Prostate gland (tissue), 2 donors: ENCODE data around the gene BCKDK. TPM values are rescaled to one million over a fixed set of nuclear protein-coding genes. Genes with fewer than 3 reads are reported as not detected.
"Not testable (repeated sequence)": the region's sequence is repeated elsewhere in the genome, so short reads cannot be mapped to it uniquely, and the experiment has no call there.

Source experiments
- DNase-seq: peaks from one replicate; pipeline ENCODE4 v3.0.0-alpha.2; 2019; ENCODE audit warnings: low spot score
- H3K27ac ChIP-seq, 2 donors: fragments of 200-600 bp; sonication (generic); 2 replicates each; pipeline ENCODE4 v1.5.1; 2017 to 2019
- H3K27me3 ChIP-seq: fragments of 200-600 bp; sonication (generic); replicated peaks from 2 replicates; pipeline ENCODE4 v1.5.1; 2019; ENCODE audit not compliant: insufficient read depth
- H3K36me3 ChIP-seq, 2 donors: fragments of 200-600 bp; sonication (generic); 1 replicate in 1 of 2; 2 replicates in 1 of 2; pipeline versions ENCODE4 v1.5.1 to v1.8.1; 2017 to 2019
- H3K4me1 ChIP-seq: fragments of 200-600 bp; sonication (generic); replicated peaks from 2 replicates; pipeline ENCODE4 v1.5.1; 2019
- H3K4me3 ChIP-seq, 2 donors: fragments of 200-600 bp; sonication (generic); 2 replicates each; pipeline ENCODE4 v1.5.1; 2017 to 2019
- H3K9me3 ChIP-seq: fragments of 200-600 bp; sonication (generic); 2 replicates; pipeline ENCODE4 v1.5.1; 2017
- CTCF ChIP-seq, 4 experiments: fragments of 200-600 bp in 2 of 4; fragments of 450-650 bp in 2 of 4; sonication (generic) in 2 of 4; IDR thresholded peaks; 1 replicate in 3 of 4; 2 replicates in 1 of 4; pipeline ENCODE4 v1.5.1; 2016 to 2019; ENCODE audit warnings: antibody characterized with exemption in 4 of 4, mild to moderate bottlenecking in 2 of 4, moderate library complexity in 2 of 4
- POLR2A ChIP-seq: fragments of 450-650 bp; IDR thresholded peaks from one replicate; pipeline ENCODE4 v1.6.1; 2016; ENCODE audit warnings: antibody characterized with exemption, mild to moderate bottlenecking
- POLR2AphosphoS5 ChIP-seq: sonication (generic); formaldehyde crosslinking; IDR thresholded peaks from one replicate; pipeline ENCODE4 v1.6.1; 2017; ENCODE audit warnings: antibody characterized with exemption
- WGBS: methylation state at CpG from one replicate; pipeline ENCODE4 v1.1.5; 2018; 5-methylcytosine and 5-hydroxymethylcytosine counted together
- intact Hi-C: fragments of 100-400 bp; cut with DNase I; formaldehyde crosslinking; loops from one replicate; pipeline ENCODE4 v1.14.2; 2022
- total RNA-seq, 2 donors: library from RNA; depleted of rRNA; stranded (reverse); fragments of >200 nt; gene quantifications; one replicate each; pipeline ENCODE4 v1.1.0, GENCODE V29; 2016

Gene BCKDK
- total RNA-seq, 2 donors from 2014 or later: 78.5 to 80.6 TPM

DNA sequence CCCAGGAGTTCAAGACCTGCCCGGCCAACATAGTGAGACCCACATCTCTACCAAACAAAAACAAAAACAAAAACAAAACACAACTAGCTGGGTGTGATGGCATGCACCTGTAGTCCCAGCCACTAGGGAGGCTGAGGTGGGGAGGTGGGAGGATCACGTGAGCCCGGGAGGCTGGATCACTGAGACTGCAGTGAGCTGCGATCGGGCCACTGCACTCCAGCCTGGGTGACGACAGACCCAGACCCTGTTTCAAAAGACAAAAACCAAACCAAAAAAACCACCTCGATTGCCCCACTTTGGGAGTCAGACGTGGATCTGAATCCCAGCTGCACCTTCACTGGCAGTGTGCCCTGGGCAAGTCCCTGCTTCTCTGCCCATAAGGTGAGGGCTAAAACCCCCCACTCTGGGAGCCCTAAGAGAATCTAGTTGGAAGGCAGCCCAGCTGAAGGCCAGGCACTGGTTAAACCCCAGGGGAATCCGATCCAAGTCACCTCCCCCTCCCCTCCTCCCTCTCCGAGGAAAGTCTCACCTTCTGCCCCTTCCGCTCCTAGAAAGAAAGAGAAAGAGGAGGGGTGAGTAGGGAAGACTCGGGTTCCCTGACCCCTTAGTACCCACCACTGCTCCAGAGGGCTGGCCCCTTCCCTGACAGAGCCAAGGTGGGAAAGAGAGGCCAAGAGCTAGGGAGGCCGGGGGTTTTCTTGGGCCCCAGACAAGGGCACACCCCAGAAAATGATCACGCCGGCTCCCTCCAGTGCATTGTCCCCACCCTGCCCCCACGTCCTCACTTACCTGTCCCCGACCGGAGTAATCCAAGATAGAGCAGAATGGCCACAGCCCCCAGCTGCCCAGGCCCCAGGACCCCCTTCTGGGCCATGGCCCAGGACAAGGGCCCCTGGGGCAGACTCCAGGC, 26.7 kb downstream of the BCKDK start:
- intact Hi-C loops: no loop called here

GRCh38 chr16:31135535-31136286, 27.5 kb downstream of the BCKDK start, which contains the start of gene PRSS8:
Gene PRSS8, minus strand, starts transcription at chr16:31135727. Its CDS starts 229 bp downstream, at chr16:31135498.
- Histone ChIP-seq H3K9me3 (no peaks in the 10 kb centered on the region), H3K4me1 (peaks cover 8% of the 10 kb centered on the region), H3K27ac (peak within 1 kb of the TSS; percentile 92 to 94), H3K27me3 (no peaks in the 10 kb centered on the region), H3K36me3 (no peaks in the 10 kb centered on the region), H3K4me3 (peak within 1 kb of the TSS; percentile 62 to 69)
- peak; percentile 92 for DNase-seq
- peak; percentile 98 for TF ChIP-seq POLR2A
- peak in 1 of 4 experiments; percentile 6 for TF ChIP-seq CTCF (IDR thresholded peaks at IDR 0.05)
- peak; percentile 88 for TF ChIP-seq POLR2AphosphoS5
- 20% methylated on average over 22 of the region's 22 CpGs for WGBS
- intact Hi-C loops: no loop called here

More for the DNA sequence above, 26.7 kb downstream of the BCKDK start:
- Histone ChIP-seq H3K4me1 (peaks cover 16% of the 10 kb centered on the region), H3K36me3 (no peaks in the 10 kb centered on the region), H3K27me3 (no peaks in the 10 kb centered on the region), H3K4me3 (peak overlapping the region; percentile 62 to 69), H3K9me3 (no peaks in the 10 kb centered on the region), H3K27ac (peak overlapping the region; percentile 92 to 94)
- TF ChIP-seq POLR2AphosphoS5 (peak; percentile 53), POLR2A (peak; percentile 54), CTCF (IDR thresholded peaks at IDR 0.05) (peak in 2 of 4 experiments; percentile 58)
- 15% methylated on average over 18 of the region's 18 CpGs for WGBS
- peak; percentile 64 for DNase-seq

DNA sequence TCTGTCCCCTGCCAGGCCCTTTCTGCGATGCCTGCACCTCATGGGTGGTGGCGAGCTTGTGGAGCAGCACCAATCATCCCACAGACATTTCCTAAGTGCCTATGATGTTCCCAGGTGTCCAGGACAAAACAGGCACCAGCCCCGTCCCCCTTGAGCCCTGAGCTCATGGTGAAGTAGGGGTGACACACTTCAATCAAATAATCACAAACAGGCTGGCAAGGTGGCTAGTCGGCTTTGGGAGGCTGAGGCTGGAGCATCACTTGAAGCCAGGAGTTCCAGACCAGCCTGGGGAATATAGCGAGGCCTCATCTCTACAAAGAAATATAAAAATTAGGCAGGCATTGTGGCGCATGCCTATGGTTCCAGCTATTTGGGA, 28.1 kb downstream of the BCKDK start:
- Histone ChIP-seq H3K4me3 (no peak overlapping the region), H3K27me3 (no peaks in the 10 kb centered on the region), H3K9me3 (no peaks in the 10 kb centered on the region), H3K27ac (peak overlapping the region in 1 of 2 donors; percentile 92), H3K36me3 (no peaks in the 10 kb centered on the region), H3K4me1 (peaks cover 9% of the 10 kb centered on the region)
- intact Hi-C loops: no loop called here
- 77% methylated on average over 6 of the region's 6 CpGs for WGBS
- no peak for DNase-seq
- no peak for TF ChIP-seq CTCF (IDR thresholded peaks at IDR 0.05)
- TF ChIP-seq POLR2AphosphoS5: no peak
- no peak for TF ChIP-seq POLR2A

DNA sequence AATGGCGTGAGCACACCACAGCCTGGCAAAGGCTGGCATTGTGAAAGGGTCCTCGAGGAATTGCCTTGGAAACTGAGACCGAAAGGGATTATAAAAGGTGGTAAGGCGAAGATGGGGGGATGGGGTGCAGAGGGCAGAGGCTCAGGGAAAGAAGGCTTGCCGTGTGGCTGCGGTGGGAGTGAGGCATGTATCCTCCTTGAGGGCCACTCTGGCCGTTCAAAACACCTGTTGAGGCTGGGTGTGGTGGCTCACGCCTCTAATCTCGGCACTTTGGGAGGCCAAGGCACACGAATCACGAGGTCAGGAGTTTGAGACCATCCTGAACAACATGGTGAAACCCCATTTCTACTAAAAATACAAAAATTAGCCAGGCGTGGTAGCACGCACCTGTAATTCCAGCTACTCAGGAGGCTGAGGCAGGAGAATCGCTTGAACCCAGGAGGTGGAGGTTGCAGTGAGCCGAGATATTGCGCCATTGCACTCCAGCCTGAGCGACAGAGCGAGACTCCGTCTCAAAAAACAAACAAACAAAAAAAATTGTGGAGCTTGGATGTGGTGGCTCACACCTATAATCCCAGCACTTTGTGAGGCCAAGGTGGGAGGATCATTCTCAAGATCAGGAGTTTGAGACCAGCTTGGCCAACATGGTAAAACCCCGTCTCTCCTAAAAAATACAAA, 28.8 kb downstream of the BCKDK start:
- DNase-seq, H3K9me3 ChIP-seq, intact Hi-C loops, H3K36me3 ChIP-seq, H3K27me3 ChIP-seq, H3K27ac ChIP-seq, H3K4me3 ChIP-seq: not testable (repeated sequence)
- 92% methylated on average over 20 of the region's 20 CpGs for WGBS
- peaks cover 15% of the 10 kb centered on the region for H3K4me1 ChIP-seq
